CD4-positive, alpha-beta T cell (primary cell): ENCODE results near the gene RMDN2. TPM values are rescaled to one million over a fixed set of nuclear protein-coding genes. Genes with fewer than 3 reads are reported as not detected.

Experiments
- ATAC-seq: fragments of 200-7000 bp; cut with Tn5 transposase; one replicate; pipeline ENCODE4 v1.10.0; 2022; ENCODE audit warnings: mild to moderate bottlenecking; ENCODE audit not compliant: poor library complexity
- CTCF ChIA-PET: fragments of 350-600 bp; sonication (Branson Sonifier 250); formaldehyde crosslinking; loops from one replicate; lab custom pipeline; 2021; ENCODE audit warnings: antibody characterized with exemption, inconsistent platforms; lab: Charles Lee
- POLR2A ChIA-PET: fragments of 350-600 bp; sonication (Branson Sonifier 250); formaldehyde crosslinking; loops from one replicate; lab custom pipeline; 2021; ENCODE audit warnings: antibody characterized with exemption, inconsistent platforms; lab: Charles Lee
- DNase-seq, 14 experiments: peaks; one replicate each; pipeline ENCODE4 v3.0.0-alpha.2; 2013 to 2020; ENCODE audit warnings: mixed read lengths in 2 of 14
- H3K27ac ChIP-seq, 2 donors: one replicate each; pipeline versions ENCODE4 v1.5.1 to v1.7.0; 2013; ENCODE audit warnings: low read length in 2 of 2, low read depth in 1 of 2, mild to moderate bottlenecking in 1 of 2
- H3K27me3 ChIP-seq, 2 experiments: 1 replicate in 1 of 2; 2 replicates in 1 of 2; pipeline versions ENCODE4 v1.6.1 to v1.7.0; 2013; ENCODE audit warnings: low read length in 2 of 2, control low read depth in 1 of 2, mild to moderate bottlenecking in 1 of 2, moderate library complexity in 1 of 2; ENCODE audit not compliant: insufficient read depth in 2 of 2, control insufficient read depth in 1 of 2
- H3K36me3 ChIP-seq: one replicate; pipeline ENCODE4 v1.6.1; 2013; ENCODE audit warnings: low read length, control low read depth; ENCODE audit not compliant: insufficient read depth
- H3K4me1 ChIP-seq: one replicate; pipeline ENCODE4 v1.6.1; 2013; ENCODE audit warnings: low read length, control low read depth; ENCODE audit not compliant: insufficient read depth
- H3K4me3 ChIP-seq: one replicate; pipeline ENCODE4 v1.5.1; 2013; ENCODE audit warnings: mild to moderate bottlenecking, low read length, moderate library complexity
- H3K9me3 ChIP-seq, 2 experiments: 1 replicate in 1 of 2; 2 replicates in 1 of 2; pipeline versions ENCODE4 v1.6.1 to v1.7.0; 2013; ENCODE audit warnings: low read length in 2 of 2, mild to moderate bottlenecking in 2 of 2, control low read depth in 1 of 2, moderate library complexity in 1 of 2; ENCODE audit not compliant: control insufficient read depth in 1 of 2, insufficient read depth in 1 of 2
- H3K27ac Mint-ChIP-seq: one replicate; pipeline ENCODE4 v1.8.0; 2020; ENCODE audit warnings: mixed read lengths
- H3K27me3 Mint-ChIP-seq: one replicate; pipeline ENCODE4 v1.8.0; 2021; ENCODE audit warnings: mixed read lengths
- H3K36me3 Mint-ChIP-seq: one replicate; pipeline ENCODE4 v1.8.0; 2021; ENCODE audit warnings: low read depth, mixed read lengths
- H3K4me1 Mint-ChIP-seq: one replicate; pipeline ENCODE4 v1.8.0; 2021; ENCODE audit warnings: low read depth, mixed read lengths
- H3K4me3 Mint-ChIP-seq: one replicate; pipeline ENCODE4 v1.8.0; 2020; ENCODE audit warnings: mild to moderate bottlenecking, mixed read lengths
- H3K9me3 Mint-ChIP-seq: one replicate; pipeline ENCODE4 v1.8.0; 2020; ENCODE audit warnings: mixed read lengths
- CTCF ChIP-seq: fragments of 200-600 bp; IDR thresholded peaks from one replicate; pipeline ENCODE4 v1.8.0; 2022; ENCODE audit warnings: antibody characterized with exemption, mild to moderate bottlenecking
- intact Hi-C, 2 experiments: fragments of 100-400 bp; cut with DNase I in 1 of 2; cut with micrococcal nuclease in 1 of 2; formaldehyde crosslinking; loops; one replicate each; pipeline versions ENCODE4 v1.15.1 to v1.9.0; 2023 to 2025; cut with DNase I, micrococcal nuclease
- total RNA-seq, 174 experiments: library from RNA in 2 of 174; stranded (reverse) in 2 of 174; gene quantifications; one replicate each; pipeline ENCODE4 v1.2.3 and lab custom pipeline; 2021 to 2026

The RMDN2 gene
- total RNA-seq, 2 experiments from 2014 or later = 2.4 to 3.3 TPM

GRCh38 chr2:38037325-38037724 lies 112.2 kb downstream of the RMDN2 start:
- Histone ChIP-seq H3K4me3 (no peak overlapping the region), H3K27ac (no peak overlapping the region), H3K4me1 (peaks cover 10% of the 10 kb centered on the region), H3K36me3 (no peaks in the 10 kb centered on the region), H3K9me3 (peaks cover 0 to 5% of the 10 kb centered on the region in 2 experiments), H3K27me3 (peaks cover 21 to 55% of the 10 kb centered on the region in 2 experiments)
- ChIA-PET POLR2A (no interaction called here), CTCF (no interaction called here)
- Mint-ChIP-seq H3K27ac (no peak overlapping the region), H3K27me3 (peaks cover 77% of the 10 kb centered on the region), H3K4me1 (no peaks in the 10 kb centered on the region), H3K36me3 (no peaks in the 10 kb centered on the region), H3K4me3 (no peak overlapping the region), H3K9me3 (no peaks in the 10 kb centered on the region)
- intact Hi-C loops = no loop called here
- TF ChIP-seq CTCF = no peak
- DNase-seq (no peak), ATAC-seq (no peak)

DNA sequence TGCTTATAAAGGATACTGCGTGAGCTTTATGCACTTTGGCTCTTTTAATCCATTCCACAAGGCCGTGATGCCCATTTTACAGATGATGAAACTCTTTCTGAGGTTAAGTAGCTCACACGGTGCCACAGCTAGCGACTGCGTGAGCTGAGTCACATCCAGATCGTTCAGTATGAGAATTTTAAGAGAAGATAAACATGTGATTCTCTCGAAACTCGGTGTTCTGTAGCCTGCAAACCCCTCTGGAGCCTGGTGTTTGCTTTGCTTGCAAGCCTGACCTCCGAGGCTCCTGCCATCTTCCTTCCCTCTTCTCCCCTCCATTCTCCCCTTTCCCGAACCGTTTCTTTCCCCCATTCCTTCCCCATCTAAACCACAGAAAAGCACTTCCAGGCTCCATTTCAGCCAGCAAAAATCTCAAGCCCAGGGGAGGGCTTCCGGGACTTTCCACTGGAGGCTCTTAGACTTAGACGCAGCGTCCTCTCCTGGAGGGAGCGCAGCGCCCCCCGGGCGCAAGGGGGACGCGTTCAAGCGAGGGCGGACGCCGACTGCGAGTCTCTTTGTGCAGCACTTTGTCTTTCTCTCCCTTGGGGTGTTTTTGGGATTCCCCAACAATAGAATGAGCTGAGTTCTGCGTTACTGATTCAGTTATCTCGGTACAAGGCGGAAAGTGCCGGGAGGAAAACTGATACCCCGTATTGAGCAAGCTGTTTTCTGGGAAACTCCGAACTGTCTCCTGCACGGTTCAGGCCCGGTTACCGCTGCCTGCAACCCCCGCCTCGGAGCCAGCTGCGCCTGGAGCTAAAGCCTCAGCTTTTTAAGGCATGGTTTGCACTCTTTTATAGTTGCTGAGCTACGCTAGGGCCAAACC lies 112.9 kb downstream of the RMDN2 start:
- no peak overlapping the region for H3K27ac ChIP-seq

DNA sequence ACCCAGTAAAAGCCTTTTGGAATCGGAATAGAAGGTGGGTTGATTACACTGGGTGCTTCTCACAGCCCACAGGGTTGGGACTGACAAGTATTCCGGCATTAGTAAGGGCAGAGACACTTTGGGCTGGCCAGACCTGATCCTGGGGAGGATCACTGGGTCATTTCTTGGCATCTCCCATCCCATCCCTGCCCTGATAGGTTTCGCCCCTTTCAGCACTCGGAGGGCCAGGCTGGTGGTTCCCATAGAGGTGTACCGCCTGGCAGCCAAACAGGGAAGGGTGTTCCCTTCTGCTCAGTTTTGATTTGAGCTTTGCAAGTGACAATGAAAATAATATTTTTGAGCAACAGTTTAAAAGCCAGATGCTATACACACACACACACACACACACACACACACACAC lies 113.6 kb downstream of the RMDN2 start:
- ATAC-seq (no peak), DNase-seq (no peak)
- Histone ChIP-seq H3K27ac (no peak overlapping the region), H3K9me3 (peaks cover 0 to 5% of the 10 kb centered on the region in 2 experiments), H3K4me1 (peaks cover 10% of the 10 kb centered on the region), H3K27me3 (peaks cover 21 to 56% of the 10 kb centered on the region in 2 experiments), H3K4me3 (no peak overlapping the region), H3K36me3 (no peaks in the 10 kb centered on the region)
- POLR2A ChIA-PET = no interaction called here
- Mint-ChIP-seq H3K36me3 (no peaks in the 10 kb centered on the region), H3K9me3 (no peaks in the 10 kb centered on the region), H3K4me3 (no peak overlapping the region), H3K27ac (no peak overlapping the region), H3K4me1 (no peaks in the 10 kb centered on the region), H3K27me3 (peaks cover 87% of the 10 kb centered on the region)
- intact Hi-C loops = no loop called here
- TF ChIP-seq CTCF = no peak
- CTCF ChIA-PET = interaction anchor here (0.6 kb wide), 1 partner anchor 25 kb away, joined by 3 read pairs; no protein-coding TSS in a partner anchor

More for the DNA sequence above, 112.9 kb downstream of the RMDN2 start:
- Mint-ChIP-seq H3K4me1 (no peaks in the 10 kb centered on the region), H3K27me3 (peaks cover 83% of the 10 kb centered on the region), H3K4me3 (no peak overlapping the region), H3K9me3 (no peaks in the 10 kb centered on the region), H3K36me3 (no peaks in the 10 kb centered on the region), H3K27ac (no peak overlapping the region)
- ATAC-seq (no peak), DNase-seq (peak in 2 of 14 experiments; percentile 18 to 30)
- no peaks in the 10 kb centered on the region for H3K36me3 ChIP-seq
- peaks cover 10% of the 10 kb centered on the region for H3K4me1 ChIP-seq
- TF ChIP-seq CTCF = no peak
- H3K9me3 ChIP-seq = peaks cover 0 to 5% of the 10 kb centered on the region in 2 experiments
- CTCF ChIA-PET = interaction anchor here (0.6 kb wide), 1 partner anchor 24 kb away, joined by 3 read pairs; no protein-coding TSS in a partner anchor
- intact Hi-C loops = no loop called here
- POLR2A ChIA-PET = no interaction called here
- H3K27me3 ChIP-seq = peaks cover 21 to 56% of the 10 kb centered on the region in 2 experiments
- H3K4me3 ChIP-seq = no peak overlapping the region
